HCT116 (cell line): ENCODE measurements around the gene ZNF438. TPM values are rescaled to one million over a fixed set of nuclear protein-coding genes. Genes with fewer than 3 reads are reported as not detected.

Experiments used
- ATAC-seq: fragments of 200-7000 bp; cut with Tn5 transposase; 2 replicates; pipeline ENCODE4 v1.9.1; 2020; ENCODE audit warnings: mild to moderate bottlenecking, moderate library complexity
- BruUV-seq: library from RNA; stranded (reverse); fragments of 400-500 nt; replicated peaks from 2 replicates; lab custom pipeline; 2021; lab: Mats Ljungman, UMichigan
- CTCF ChIA-PET: fragments of 300-600 bp; sonication (Branson Sonifier 250); formaldehyde crosslinking; loops from one replicate; lab custom pipeline; 2021; ENCODE audit warnings: antibody characterized with exemption; lab: Charles Lee
- POLR2A ChIA-PET: fragments of 300-600, 350-600 bp; sonication (Branson Sonifier 250); formaldehyde crosslinking; loops from one replicate; lab custom pipeline; 2021; ENCODE audit warnings: antibody characterized with exemption; lab: Charles Lee
- RAD21 ChIA-PET, 2 experiments: fragments of 300-600 bp; sonication (Branson Sonifier 250); formaldehyde crosslinking; loops; one replicate each; lab custom pipeline; 2023; ENCODE audit warnings: low total read pairs in 2 of 2; ENCODE audit not compliant: uncharacterized antibody in 2 of 2, unreplicated experiment in 2 of 2, low non-redundant PET in 1 of 2; lab: Charles Lee
- DNase-seq: peaks from one replicate; pipeline ENCODE4 v3.0.0-alpha.2; 2010; ENCODE audit warnings: low read depth, low spot score
- H2AFZ ChIP-seq: fragments of 200-600 bp; shearing (Covaris generic), sonication (generic); 2 replicates; pipeline ENCODE4 v1.6.1; 2017; ENCODE audit warnings: low read depth, mixed run types, mixed read lengths, antibody characterized with exemption, low read length; ENCODE audit not compliant: poor library complexity, severe bottlenecking
- H3K27ac ChIP-seq: 2 replicates; pipeline ENCODE4 v1.5.1; 2012; ENCODE audit warnings: low read depth, low read length
- H3K27me3 ChIP-seq: fragments of 200-600 bp; sonication (generic); 2 replicates; pipeline ENCODE4 v1.6.1; 2016; ENCODE audit warnings: mixed run types, low read length, mixed read lengths; ENCODE audit not compliant: insufficient read depth
- H3K36me3 ChIP-seq, 2 experiments: fragments of 200-500 bp in 1 of 2; fragments of 200-600 bp in 1 of 2; sonication (Bioruptor generic) in 1 of 2; sonication (generic) in 1 of 2; 2 replicates each; pipeline versions ENCODE4 v1.5.1 to v1.6.1; 2014 to 2016; ENCODE audit warnings: low read length in 2 of 2, inconsistent platforms in 1 of 2, mixed read lengths in 1 of 2, mixed run types in 1 of 2; ENCODE audit not compliant: insufficient read depth in 2 of 2, control insufficient read depth in 1 of 2
- H3K4me1 ChIP-seq, 2 experiments: fragments of 200-600 bp in 1 of 2; sonication (generic) in 1 of 2; 2 replicates each; pipeline versions ENCODE4 v1.5.1 to v1.6.1; 2012 to 2017; ENCODE audit warnings: low read length in 2 of 2, inconsistent platforms in 1 of 2, mild to moderate bottlenecking in 1 of 2, mixed read lengths in 1 of 2, mixed run types in 1 of 2, moderate library complexity in 1 of 2; ENCODE audit not compliant: insufficient read depth in 2 of 2, control insufficient read depth in 1 of 2
- H3K4me2 ChIP-seq: fragments of 200-600 bp; sonication (generic); 2 replicates; pipeline ENCODE4 v1.6.1; 2017; ENCODE audit warnings: mixed run types, low read length, mixed read lengths
- H3K4me3 ChIP-seq, 2 experiments: fragments of 200-600 bp in 1 of 2; sonication (generic) in 1 of 2; replicated peaks in 1 of 2; 2 replicates each; pipeline ENCODE4 v1.5.1; 2011 to 2016; ENCODE audit warnings: low read length in 2 of 2, control low read depth in 1 of 2, low read depth in 1 of 2, mild to moderate bottlenecking in 1 of 2, mixed read lengths in 1 of 2, mixed run types in 1 of 2
- H3K79me2 ChIP-seq: fragments of 200-600 bp; sonication (generic); 2 replicates; pipeline ENCODE4 v1.6.1; 2017; ENCODE audit warnings: mild to moderate bottlenecking, mixed run types, low read length, moderate library complexity, mixed read lengths; ENCODE audit not compliant: insufficient read depth
- H3K9ac ChIP-seq: fragments of 200-600 bp; sonication (generic); 2 replicates; pipeline ENCODE4 v1.6.1; 2016; ENCODE audit warnings: low read length, mixed read lengths
- H3K9me2 ChIP-seq: fragments of 200-600 bp; sonication (generic), shearing (Covaris generic); 2 replicates; pipeline ENCODE4 v1.6.1; 2017; ENCODE audit warnings: mixed run types, mild to moderate bottlenecking, moderate library complexity; ENCODE audit not compliant: insufficient read depth
- H3K9me3 ChIP-seq, 2 experiments: fragments of 200-500 bp in 1 of 2; fragments of 200-600 bp in 1 of 2; sonication (Bioruptor generic) in 1 of 2; sonication (generic) in 1 of 2; 2 replicates each; pipeline ENCODE4 v1.6.1; 2014 to 2017; ENCODE audit warnings: low read length in 2 of 2, mixed read lengths in 2 of 2, inconsistent platforms in 1 of 2, low read depth in 1 of 2, mild to moderate bottlenecking in 1 of 2, mixed run types in 1 of 2, moderate library complexity in 1 of 2; ENCODE audit not compliant: control insufficient read depth in 1 of 2, insufficient read depth in 1 of 2
- H4K20me1 ChIP-seq: fragments of 200-600 bp; sonication (generic), shearing (Covaris generic); 2 replicates; pipeline ENCODE4 v1.6.1; 2017; ENCODE audit warnings: mixed run types, mild to moderate bottlenecking, moderate library complexity; ENCODE audit not compliant: insufficient read depth
- EGR1 ChIP-seq: IDR thresholded peaks from 2 replicates; pipeline ENCODE4 v1.6.1; 2012; ENCODE audit warnings: low read depth
- ELF1 ChIP-seq: IDR thresholded peaks from 2 replicates; pipeline ENCODE4 v1.6.1; 2012; ENCODE audit warnings: low read depth, borderline replicate concordance
- EZH2 ChIP-seq: fragments of 200-600 bp; sonication (generic); IDR thresholded peaks from 2 replicates; pipeline ENCODE4 v1.6.1; 2017; ENCODE audit warnings: antibody characterized with exemption, mixed run types
- EZH2phosphoT487 ChIP-seq: fragments of 200-600 bp; IDR thresholded peaks from 2 replicates; pipeline ENCODE4 v1.6.1; 2018; ENCODE audit warnings: antibody characterized with exemption, borderline replicate concordance
- JUND ChIP-seq: IDR thresholded peaks from 2 replicates; pipeline ENCODE4 v1.6.1; 2012
- POLR2A ChIP-seq: IDR thresholded peaks from 2 replicates; pipeline ENCODE4 v1.7.0; 2011; ENCODE audit warnings: borderline replicate concordance; ENCODE audit not compliant: insufficient read depth, insufficient read length; ENCODE audit errors: extremely low read depth
- RAD21 ChIP-seq: IDR thresholded peaks from 2 replicates; pipeline ENCODE4 v1.6.1; 2012; ENCODE audit warnings: low read depth, mild to moderate bottlenecking
- SP1 ChIP-seq: IDR thresholded peaks from 2 replicates; pipeline ENCODE4 v1.6.1; 2012; ENCODE audit warnings: low read depth
- SRF ChIP-seq: IDR thresholded peaks from 2 replicates; pipeline ENCODE4 v1.6.1; 2012; ENCODE audit warnings: low read depth
- TCF7L2 ChIP-seq: IDR thresholded peaks from 2 replicates; pipeline ENCODE4 v1.7.0; 2011; ENCODE audit warnings: borderline replicate concordance, inconsistent platforms; ENCODE audit not compliant: insufficient read depth, insufficient read length; ENCODE audit errors: extremely low read depth
- YY1 ChIP-seq: IDR thresholded peaks from 2 replicates; pipeline ENCODE4 v1.6.1; 2011; ENCODE audit warnings: low read length, low read depth, moderate library complexity, mild to moderate bottlenecking; ENCODE audit not compliant: insufficient replicate concordance; ENCODE audit errors: extremely low read depth
- ZFX ChIP-seq: fragments of 450-650 bp; IDR thresholded peaks from 2 replicates; pipeline ENCODE4 v1.6.1; 2017
- intact Hi-C: fragments of 100-400 bp; cut with micrococcal nuclease; formaldehyde crosslinking; loops from 2 replicates; pipeline ENCODE4 v1.10.0; 2022
- total RNA-seq: library from RNA; stranded (reverse); gene quantifications from one replicate; pipeline ENCODE4 v1.2.1, GENCODE V29; 2021; ENCODE audit not compliant: unreplicated experiment
- TF ChIP-seq, protein P1 (sequence below): IDR thresholded peaks from 2 replicates; pipeline ENCODE4 v1.6.1; 2012; ENCODE audit warnings: low read depth
- TF ChIP-seq, protein P2 (sequence below), 3 experiments: fragments of 200-600 bp in 1 of 3; sonication (generic) in 1 of 3; IDR thresholded peaks in 2 of 3; conservative IDR thresholded peaks in 1 of 3; 2 replicates each; pipeline ENCODE4 v1.5.1; 2012 to 2017; ENCODE audit warnings: low read depth in 2 of 3, low read length in 2 of 3, antibody characterized with exemption in 1 of 3, borderline replicate concordance in 1 of 3, control low read depth in 1 of 3, mild to moderate bottlenecking in 1 of 3, mixed read lengths in 1 of 3, mixed run types in 1 of 3, moderate library complexity in 1 of 3; ENCODE audit not compliant: insufficient read depth in 1 of 3
- TF ChIP-seq, protein P3 (sequence below): IDR thresholded peaks from 2 replicates; pipeline ENCODE4 v1.6.1; 2012
- TF ChIP-seq, protein P4 (sequence below): IDR thresholded peaks from 2 replicates; pipeline ENCODE4 v1.6.1; 2012

ZNF438 gene
- total RNA-seq, 1 experiment from 2014 or later, result 3.3 TPM

DNA sequence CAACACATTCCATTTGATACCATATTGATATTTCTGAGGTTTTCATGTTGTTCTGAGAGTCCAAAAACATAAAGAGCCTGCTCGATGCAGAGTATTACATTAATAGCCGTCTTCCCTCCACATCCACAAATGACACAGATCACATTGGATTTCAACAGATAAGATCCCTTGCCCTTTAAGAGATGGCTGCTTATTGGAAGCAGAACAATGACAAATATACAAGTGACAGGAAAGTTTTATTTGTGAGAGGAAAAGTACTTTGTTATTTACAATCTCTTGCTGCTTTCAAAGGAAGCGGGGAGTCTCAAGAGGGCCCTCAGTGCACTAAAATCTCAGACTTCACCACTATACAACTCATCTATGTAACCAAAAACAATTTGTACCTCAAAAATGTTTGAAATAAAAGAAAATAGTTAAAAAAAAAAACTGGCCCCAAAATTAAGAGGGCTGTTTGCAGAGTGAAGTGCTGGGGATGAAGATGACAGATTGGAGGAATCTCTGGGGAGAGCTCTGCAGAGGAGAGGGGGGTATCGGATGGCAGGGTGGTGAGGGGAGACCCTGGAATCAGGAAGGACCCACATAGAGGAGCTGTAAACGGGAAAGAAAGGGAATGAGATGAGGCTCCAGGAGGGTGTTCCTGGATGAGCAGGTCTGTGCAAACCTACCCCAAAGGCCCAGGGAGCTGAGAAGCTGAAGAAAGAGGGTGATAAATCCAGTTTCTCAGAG, 42.5 kb upstream of the ZNF438 start:
- H3K9ac ChIP-seq, result no peak overlapping the region
- no peak overlapping the region for H3K27ac ChIP-seq
- RAD21 ChIA-PET, result no interaction called here
- ATAC-seq, result no peak
- H3K4me2 ChIP-seq, result no peak overlapping the region
- CTCF ChIA-PET, result interaction anchor here (1.3 kb wide), 1 partner anchor 10 kb away, joined by 3 read pairs; no protein-coding TSS in a partner anchor
- H3K4me3 ChIP-seq, result no peak overlapping the region
- no peaks in the 10 kb centered on the region for H3K27me3 ChIP-seq
- DNase-seq, result no peak
- POLR2A ChIA-PET, result no interaction called here
- no TSS peak for BruUV-seq
- H4K20me1 ChIP-seq, result no peaks in the 10 kb centered on the region
- no peaks in the 10 kb centered on the region for H3K9me2 ChIP-seq
- intact Hi-C loops, result no loop called here
- H2AFZ ChIP-seq, result no peak overlapping the region
- H3K36me3 ChIP-seq, result no peaks in the 10 kb centered on the region
- peaks cover 0 to 21% of the 10 kb centered on the region in 2 experiments; a peak in 2 of 4 replicates for H3K4me1 ChIP-seq
- no peaks in the 10 kb centered on the region for H3K79me2 ChIP-seq
- TF ChIP-seq JUND, result no peak
- no peak for TF ChIP-seq SRF
- TF ChIP-seq ZFX, result no peak
- TF ChIP-seq, protein P1, sequence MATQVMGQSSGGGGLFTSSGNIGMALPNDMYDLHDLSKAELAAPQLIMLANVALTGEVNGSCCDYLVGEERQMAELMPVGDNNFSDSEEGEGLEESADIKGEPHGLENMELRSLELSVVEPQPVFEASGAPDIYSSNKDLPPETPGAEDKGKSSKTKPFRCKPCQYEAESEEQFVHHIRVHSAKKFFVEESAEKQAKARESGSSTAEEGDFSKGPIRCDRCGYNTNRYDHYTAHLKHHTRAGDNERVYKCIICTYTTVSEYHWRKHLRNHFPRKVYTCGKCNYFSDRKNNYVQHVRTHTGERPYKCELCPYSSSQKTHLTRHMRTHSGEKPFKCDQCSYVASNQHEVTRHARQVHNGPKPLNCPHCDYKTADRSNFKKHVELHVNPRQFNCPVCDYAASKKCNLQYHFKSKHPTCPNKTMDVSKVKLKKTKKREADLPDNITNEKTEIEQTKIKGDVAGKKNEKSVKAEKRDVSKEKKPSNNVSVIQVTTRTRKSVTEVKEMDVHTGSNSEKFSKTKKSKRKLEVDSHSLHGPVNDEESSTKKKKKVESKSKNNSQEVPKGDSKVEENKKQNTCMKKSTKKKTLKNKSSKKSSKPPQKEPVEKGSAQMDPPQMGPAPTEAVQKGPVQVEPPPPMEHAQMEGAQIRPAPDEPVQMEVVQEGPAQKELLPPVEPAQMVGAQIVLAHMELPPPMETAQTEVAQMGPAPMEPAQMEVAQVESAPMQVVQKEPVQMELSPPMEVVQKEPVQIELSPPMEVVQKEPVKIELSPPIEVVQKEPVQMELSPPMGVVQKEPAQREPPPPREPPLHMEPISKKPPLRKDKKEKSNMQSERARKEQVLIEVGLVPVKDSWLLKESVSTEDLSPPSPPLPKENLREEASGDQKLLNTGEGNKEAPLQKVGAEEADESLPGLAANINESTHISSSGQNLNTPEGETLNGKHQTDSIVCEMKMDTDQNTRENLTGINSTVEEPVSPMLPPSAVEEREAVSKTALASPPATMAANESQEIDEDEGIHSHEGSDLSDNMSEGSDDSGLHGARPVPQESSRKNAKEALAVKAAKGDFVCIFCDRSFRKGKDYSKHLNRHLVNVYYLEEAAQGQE, result no peak
- no peak for TF ChIP-seq YY1
- no peak for TF ChIP-seq EZH2phosphoT487
- TF ChIP-seq, protein P2, sequence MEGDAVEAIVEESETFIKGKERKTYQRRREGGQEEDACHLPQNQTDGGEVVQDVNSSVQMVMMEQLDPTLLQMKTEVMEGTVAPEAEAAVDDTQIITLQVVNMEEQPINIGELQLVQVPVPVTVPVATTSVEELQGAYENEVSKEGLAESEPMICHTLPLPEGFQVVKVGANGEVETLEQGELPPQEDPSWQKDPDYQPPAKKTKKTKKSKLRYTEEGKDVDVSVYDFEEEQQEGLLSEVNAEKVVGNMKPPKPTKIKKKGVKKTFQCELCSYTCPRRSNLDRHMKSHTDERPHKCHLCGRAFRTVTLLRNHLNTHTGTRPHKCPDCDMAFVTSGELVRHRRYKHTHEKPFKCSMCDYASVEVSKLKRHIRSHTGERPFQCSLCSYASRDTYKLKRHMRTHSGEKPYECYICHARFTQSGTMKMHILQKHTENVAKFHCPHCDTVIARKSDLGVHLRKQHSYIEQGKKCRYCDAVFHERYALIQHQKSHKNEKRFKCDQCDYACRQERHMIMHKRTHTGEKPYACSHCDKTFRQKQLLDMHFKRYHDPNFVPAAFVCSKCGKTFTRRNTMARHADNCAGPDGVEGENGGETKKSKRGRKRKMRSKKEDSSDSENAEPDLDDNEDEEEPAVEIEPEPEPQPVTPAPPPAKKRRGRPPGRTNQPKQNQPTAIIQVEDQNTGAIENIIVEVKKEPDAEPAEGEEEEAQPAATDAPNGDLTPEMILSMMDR (IDR thresholded peaks at IDR 0.05 in 2 of 3, conservative IDR thresholded peaks at IDR 0.05 in 1 of 3; ENCODE audit: borderline replicate concordance in 1 of 3, insufficient read depth in 1 of 3, low read depth in 2 of 3, low read length in 2 of 3), result no peak
- TF ChIP-seq ELF1, result no peak
- no peak for TF ChIP-seq POLR2A
- no peak for TF ChIP-seq EGR1
- TF ChIP-seq, protein P3, sequence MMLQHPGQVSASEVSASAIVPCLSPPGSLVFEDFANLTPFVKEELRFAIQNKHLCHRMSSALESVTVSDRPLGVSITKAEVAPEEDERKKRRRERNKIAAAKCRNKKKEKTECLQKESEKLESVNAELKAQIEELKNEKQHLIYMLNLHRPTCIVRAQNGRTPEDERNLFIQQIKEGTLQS, result no peak
- TF ChIP-seq, protein P4, sequence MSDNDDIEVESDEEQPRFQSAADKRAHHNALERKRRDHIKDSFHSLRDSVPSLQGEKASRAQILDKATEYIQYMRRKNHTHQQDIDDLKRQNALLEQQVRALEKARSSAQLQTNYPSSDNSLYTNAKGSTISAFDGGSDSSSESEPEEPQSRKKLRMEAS, result no peak
- no peak for TF ChIP-seq EZH2
- TF ChIP-seq RAD21, result no peak
- TF ChIP-seq SP1, result no peak
- TF ChIP-seq TCF7L2, result no peak
- TF ChIP-seq, all 23 proteins: peak for 0
- H3K9me3 ChIP-seq, result no peaks in the 10 kb centered on the region
